ENCODE data around the gene CDC42BPB.

- TF ChIP-seq CTCF (IDR thresholded peaks at IDR 0.05) (no peak), POLR2AphosphoS5 (IDR thresholded peaks at IDR 0.05) (no peak), POLR2A (IDR thresholded peaks at IDR 0.05) (no peak)
These were observed 125.6 kb downstream of the CDC42BPB start for GRCh38 chr14:102931580-102932285.

Data from upper lobe of left lung (tissue), 4 donors.